H1 (cell line): Measurements from ENCODE around the gene CTNNA3.

Experiments used
- ASH2L ChIP-seq: fragments of 200-600, 300-600 bp; sonication (generic); IDR thresholded peaks from one replicate; pipeline ENCODE4 v1.7.1; 2017; ENCODE audit warnings: low read length
- CTCF ChIP-seq, 3 experiments: IDR thresholded peaks; 1 replicate in 2 of 3; 2 replicates in 1 of 3; pipeline versions ENCODE4 v1.5.1 to v1.6.1; 2011; ENCODE audit warnings: low read length in 3 of 3, mild to moderate bottlenecking in 3 of 3, inconsistent platforms in 2 of 3, low read depth in 1 of 3, moderate library complexity in 1 of 3; ENCODE audit not compliant: insufficient read depth in 1 of 3; ENCODE audit errors: control extremely low read depth in 1 of 3
- EP300 ChIP-seq, 2 experiments: IDR thresholded peaks; 1 replicate in 1 of 2; 2 replicates in 1 of 2; pipeline ENCODE4 v1.6.1; 2011 to 2012; ENCODE audit warnings: low read depth in 2 of 2, low read length in 2 of 2, mild to moderate bottlenecking in 2 of 2, borderline replicate concordance in 1 of 2, inconsistent platforms in 1 of 2, moderate library complexity in 1 of 2
- EZH2 ChIP-seq: fragments of 200-600 bp; sonication (generic); IDR thresholded peaks from 2 replicates; pipeline ENCODE4 v1.7.1; 2012; ENCODE audit warnings: low read depth, mild to moderate bottlenecking, moderate library complexity, low read length, inconsistent platforms; ENCODE audit not compliant: severe bottlenecking
- GTF2F1 ChIP-seq: IDR thresholded peaks from 2 replicates; pipeline ENCODE4 v1.6.1; 2012; ENCODE audit warnings: low read depth, low read length, improper control_type of control experiment, borderline replicate concordance
- KDM1A ChIP-seq: fragments of 200-600, 300-600 bp; sonication (generic); IDR thresholded peaks from 2 replicates; pipeline ENCODE4 v1.7.1; 2016; ENCODE audit warnings: mild to moderate bottlenecking, low read length, borderline replicate concordance
- MAX ChIP-seq: IDR thresholded peaks from 2 replicates; pipeline ENCODE4 v1.6.1; 2012; ENCODE audit warnings: inconsistent platforms
- NRF1 ChIP-seq: IDR thresholded peaks from 2 replicates; pipeline ENCODE4 v1.6.1; 2011; ENCODE audit warnings: mild to moderate bottlenecking, low read depth, low read length, improper control_type of control experiment
- POLR2AphosphoS5 ChIP-seq: IDR thresholded peaks from 2 replicates; pipeline ENCODE4 v1.6.1; 2011; ENCODE audit warnings: low read depth, low read length
- SIN3A ChIP-seq, 2 experiments: IDR thresholded peaks in 1 of 2; conservative IDR thresholded peaks in 1 of 2; 2 replicates each; pipeline ENCODE4 v1.6.1; 2011 to 2012; ENCODE audit warnings: low read length in 2 of 2, improper control_type of control experiment in 1 of 2, low read depth in 1 of 2, mild to moderate bottlenecking in 1 of 2
- SP1 ChIP-seq: IDR thresholded peaks from 2 replicates; pipeline ENCODE4 v1.6.1; 2011; ENCODE audit warnings: low read depth, low read length
- TAF1 ChIP-seq: IDR thresholded peaks from 2 replicates; pipeline ENCODE4 v1.6.1; 2011; ENCODE audit warnings: mild to moderate bottlenecking, low read depth, low read length
- TCF12 ChIP-seq: IDR thresholded peaks from 2 replicates; pipeline ENCODE4 v1.6.1; 2011; ENCODE audit warnings: low read depth, mild to moderate bottlenecking, low read length
- TF ChIP-seq, protein P1 (sequence below): IDR thresholded peaks from 2 replicates; pipeline ENCODE4 v1.6.1; 2011; ENCODE audit warnings: low read depth, mild to moderate bottlenecking, low read length; ENCODE audit not compliant: insufficient read depth

- TF ChIP-seq NRF1 (no peak), MAX (no peak), POLR2AphosphoS5 (no peak), CTCF (IDR thresholded peaks at IDR 0.05; ENCODE audit: control extremely low read depth in 1 of 3, insufficient read depth in 1 of 3, low read depth in 1 of 3, low read length in 3 of 3) (no peak), ASH2L (no peak), TAF1 (no peak), EZH2 (no peak), TCF12 (no peak), GTF2F1 (no peak), SP1 (no peak), KDM1A (no peak), SIN3A (conservative IDR thresholded peaks at IDR 0.05 in 1 of 2, IDR thresholded peaks at IDR 0.05 in 1 of 2; ENCODE audit: low read depth in 1 of 2, low read length in 2 of 2) (no peak), EP300 (IDR thresholded peaks at IDR 0.05; ENCODE audit: borderline replicate concordance in 1 of 2, low read depth in 2 of 2, low read length in 2 of 2) (no peak)
- TF ChIP-seq, protein P1, sequence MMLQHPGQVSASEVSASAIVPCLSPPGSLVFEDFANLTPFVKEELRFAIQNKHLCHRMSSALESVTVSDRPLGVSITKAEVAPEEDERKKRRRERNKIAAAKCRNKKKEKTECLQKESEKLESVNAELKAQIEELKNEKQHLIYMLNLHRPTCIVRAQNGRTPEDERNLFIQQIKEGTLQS, result no peak
Observed at GRCh38 chr10:67705921-67706320, 9.9 kb upstream of the CTNNA3 start.
